A549 (cell line): ENCODE results near the gene CGB3.

Experiments used
- ESRRA ChIP-seq: fragments of 150-350 bp; IDR thresholded peaks from 2 replicates; pipeline ENCODE4 v1.6.1; 2014; ENCODE audit warnings: mild to moderate bottlenecking, low read length, borderline replicate concordance
- NR3C1 ChIP-seq: fragments of >200 bp; sonication (Bioruptor Twin); formaldehyde crosslinking; IDR thresholded peaks from 3 replicates; pipeline ENCODE4 v1.6.1; 2017
- POLR2A ChIP-seq: IDR thresholded peaks from 2 replicates; pipeline ENCODE4 v1.6.1; 2012; ENCODE audit warnings: mild to moderate bottlenecking, low read length
- RFX5 ChIP-seq: fragments of 450-650 bp; IDR thresholded peaks from 2 replicates; pipeline ENCODE4 v1.7.1; 2014; ENCODE audit warnings: antibody characterized with exemption, mild to moderate bottlenecking, moderate library complexity
- TF ChIP-seq, protein P1 (sequence below): IDR thresholded peaks from 2 replicates; pipeline ENCODE4 v1.6.1; 2012
- TF ChIP-seq, protein P2 (sequence below): fragments of >200 bp; sonication (Bioruptor Twin); formaldehyde crosslinking; IDR thresholded peaks from 3 replicates; pipeline ENCODE4 v1.5.1; 2016

DNA sequence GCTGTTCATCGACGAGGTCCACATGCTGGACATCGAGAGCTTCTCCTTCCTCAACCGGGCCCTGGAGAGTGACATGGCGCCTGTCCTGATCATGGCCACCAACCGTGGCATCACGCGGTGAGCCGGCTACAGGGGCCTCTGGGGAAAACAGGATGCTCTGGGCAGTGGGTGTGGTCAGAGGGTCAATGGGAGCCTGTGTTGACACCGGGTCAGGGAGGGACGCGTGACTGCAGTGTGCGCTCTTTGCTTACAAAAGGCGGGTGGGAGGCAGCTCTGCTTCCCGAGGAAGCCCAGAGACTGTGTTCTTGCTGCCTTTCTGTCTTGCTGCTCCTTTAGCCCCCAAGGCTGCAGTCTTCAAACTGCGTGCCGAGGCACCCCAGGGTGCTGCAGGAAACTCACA lies 12.9 kb downstream of the CGB3 start:
- TF ChIP-seq POLR2A (no peak), RFX5 (no peak), NR3C1 (no peak), ESRRA (no peak)
- TF ChIP-seq, protein P1, sequence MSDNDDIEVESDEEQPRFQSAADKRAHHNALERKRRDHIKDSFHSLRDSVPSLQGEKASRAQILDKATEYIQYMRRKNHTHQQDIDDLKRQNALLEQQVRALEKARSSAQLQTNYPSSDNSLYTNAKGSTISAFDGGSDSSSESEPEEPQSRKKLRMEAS = no peak
- TF ChIP-seq, protein P2, sequence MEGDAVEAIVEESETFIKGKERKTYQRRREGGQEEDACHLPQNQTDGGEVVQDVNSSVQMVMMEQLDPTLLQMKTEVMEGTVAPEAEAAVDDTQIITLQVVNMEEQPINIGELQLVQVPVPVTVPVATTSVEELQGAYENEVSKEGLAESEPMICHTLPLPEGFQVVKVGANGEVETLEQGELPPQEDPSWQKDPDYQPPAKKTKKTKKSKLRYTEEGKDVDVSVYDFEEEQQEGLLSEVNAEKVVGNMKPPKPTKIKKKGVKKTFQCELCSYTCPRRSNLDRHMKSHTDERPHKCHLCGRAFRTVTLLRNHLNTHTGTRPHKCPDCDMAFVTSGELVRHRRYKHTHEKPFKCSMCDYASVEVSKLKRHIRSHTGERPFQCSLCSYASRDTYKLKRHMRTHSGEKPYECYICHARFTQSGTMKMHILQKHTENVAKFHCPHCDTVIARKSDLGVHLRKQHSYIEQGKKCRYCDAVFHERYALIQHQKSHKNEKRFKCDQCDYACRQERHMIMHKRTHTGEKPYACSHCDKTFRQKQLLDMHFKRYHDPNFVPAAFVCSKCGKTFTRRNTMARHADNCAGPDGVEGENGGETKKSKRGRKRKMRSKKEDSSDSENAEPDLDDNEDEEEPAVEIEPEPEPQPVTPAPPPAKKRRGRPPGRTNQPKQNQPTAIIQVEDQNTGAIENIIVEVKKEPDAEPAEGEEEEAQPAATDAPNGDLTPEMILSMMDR = no peak
